NCI-H526 (cell line): ENCODE measurements around the gene DOK6.
"Not testable (repeated sequence)": the region's sequence is repeated elsewhere in the genome, so short reads cannot be mapped to it uniquely, and the experiment has no call there.

ENCODE experiments used
- DNase-seq, 2 experiments: peaks; one replicate each; lab custom pipeline; 2025; lab: John Stamatoyannopoulos, UW

Gene DOK6

GRCh38 chr18:69871363-69871762 is 470.7 kb downstream of the DOK6 start:
- DNase-seq: no peak

GRCh38 chr18:69872661-69873060 is 472.0 kb downstream of the DOK6 start:
- no peak for DNase-seq

DNA sequence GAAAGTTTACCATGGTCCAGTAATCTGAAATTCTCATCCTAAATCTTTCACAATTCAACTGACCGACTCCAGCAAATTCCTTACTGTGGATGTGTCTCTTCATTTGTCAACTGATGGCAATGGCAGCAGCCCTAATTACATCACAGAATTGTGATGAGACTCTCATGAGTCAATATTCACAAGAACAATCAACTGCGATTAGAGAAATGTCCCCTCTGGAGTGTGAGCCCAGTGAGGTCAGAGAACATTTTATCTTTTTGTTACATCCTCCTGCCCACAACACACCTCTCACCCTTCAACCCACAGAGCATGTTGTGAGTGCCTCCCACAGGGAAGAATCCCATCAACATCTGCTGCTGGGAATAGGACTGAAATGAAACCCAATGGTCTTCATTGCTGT is 473.4 kb downstream of the DOK6 start:
- DNase-seq: no peak

DNA sequence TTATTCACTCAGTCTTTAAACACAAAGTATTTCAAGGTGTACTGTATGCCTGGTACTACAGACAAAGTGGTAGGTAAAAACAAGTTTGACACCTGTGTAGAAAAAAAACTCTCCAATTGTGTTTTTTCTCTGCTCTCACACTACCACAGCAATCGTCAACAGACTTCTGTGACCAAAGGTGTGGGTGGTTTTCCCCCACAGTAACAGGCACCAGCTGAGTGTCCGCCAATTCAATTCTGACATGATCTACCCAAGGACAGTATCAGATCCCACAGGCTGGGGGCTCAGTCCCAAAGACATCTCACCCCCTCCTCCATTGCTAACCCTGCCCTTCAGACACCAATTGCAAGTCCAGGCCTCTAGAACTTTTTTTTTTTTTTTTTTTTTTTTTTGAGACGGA is 475.8 kb downstream of the DOK6 start:
- DNase-seq: no peak

DNA sequence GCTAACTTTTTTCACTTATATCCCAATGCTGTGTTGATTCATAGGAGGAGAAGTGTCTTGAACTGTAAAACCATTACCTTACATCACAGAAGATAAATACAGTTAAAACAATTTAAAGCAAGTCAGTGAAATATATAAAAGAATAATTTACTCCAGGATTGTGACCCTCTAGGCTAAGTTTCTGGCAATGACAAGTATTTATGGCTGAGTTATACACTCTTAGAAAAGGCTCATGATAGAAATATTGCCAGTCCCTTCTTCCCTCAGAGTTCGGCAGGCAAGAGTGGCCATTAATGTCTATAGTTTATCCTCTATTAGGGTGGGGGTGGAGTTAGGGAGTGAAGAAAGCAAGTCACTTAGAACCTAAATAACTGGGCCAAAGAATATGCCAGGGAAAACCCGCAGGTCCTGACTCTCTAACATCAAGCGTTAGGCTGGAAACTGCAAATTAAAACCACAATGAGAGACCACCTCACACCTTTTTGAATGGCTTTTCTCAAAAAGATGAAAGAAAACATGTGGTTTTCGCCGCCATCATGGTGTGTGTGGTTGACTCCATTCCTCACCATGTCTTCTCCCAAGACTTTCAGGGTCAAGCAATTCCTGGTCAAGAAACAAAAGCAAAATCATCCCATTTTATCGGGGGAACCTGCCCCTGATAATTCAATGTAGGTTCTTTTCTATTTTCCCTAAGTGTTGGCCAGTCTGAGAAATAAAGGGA is 477.7 kb downstream of the DOK6 start:
- no peak for DNase-seq

DNA sequence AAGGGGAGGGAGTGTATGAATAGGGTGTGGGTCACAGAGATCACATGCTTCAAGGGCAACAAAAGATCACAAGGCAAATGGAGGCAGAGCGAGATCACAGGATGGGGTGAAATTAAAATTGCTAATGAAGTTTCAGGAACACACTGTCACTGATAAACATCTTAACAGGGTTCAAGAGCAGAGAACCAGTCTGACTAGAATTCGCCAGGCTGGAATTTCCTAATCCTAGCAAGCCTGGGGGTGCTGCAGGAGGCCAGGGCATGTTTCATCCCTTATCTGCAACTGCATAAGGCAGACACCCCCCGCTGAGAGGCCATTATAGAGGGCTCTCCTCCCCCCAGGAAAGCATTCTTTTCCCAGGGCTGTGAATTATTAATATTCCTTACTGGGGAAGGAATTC is 478.4 kb downstream of the DOK6 start:
- not testable (repeated sequence) for DNase-seq

GRCh38 chr18:69880083-69880482 is 479.4 kb downstream of the DOK6 start:
- no peak for DNase-seq

DNA sequence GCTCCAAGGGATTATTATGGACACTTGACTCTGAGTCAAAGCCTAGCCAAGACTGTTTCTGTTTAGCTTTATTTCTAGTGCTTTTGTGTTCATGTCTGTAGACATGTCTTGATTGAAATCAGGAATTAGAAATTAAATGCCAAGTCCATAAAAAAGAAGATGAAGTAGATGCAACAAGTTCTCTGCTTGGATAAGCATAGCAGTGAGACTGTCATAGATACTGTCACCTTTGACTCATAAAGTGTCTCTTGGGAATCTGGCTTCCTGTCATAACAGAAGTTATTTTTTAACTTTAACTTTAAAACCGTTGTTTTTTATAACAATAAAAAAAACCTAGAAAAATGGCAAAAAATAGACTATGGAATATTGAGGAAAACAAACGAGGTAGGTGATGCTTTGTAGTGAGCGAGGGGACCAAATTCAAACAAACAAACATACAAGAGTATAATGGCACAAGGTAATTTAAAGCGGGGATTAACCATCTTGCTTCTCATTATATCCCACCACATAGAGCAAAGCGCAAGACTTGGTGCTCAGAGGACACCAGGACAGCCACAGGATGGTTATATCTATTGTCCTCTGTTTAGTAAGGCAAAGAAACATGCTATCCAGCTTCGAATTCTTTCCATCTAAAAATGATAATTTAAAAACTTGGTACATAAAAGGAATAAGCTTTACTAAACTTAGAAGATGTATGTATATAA is 482.4 kb downstream of the DOK6 start:
- DNase-seq: no peak

- no peak for DNase-seq
Measured at GRCh38 chr18:69883781-69884180, 483.1 kb downstream of the DOK6 start.

- DNase-seq: no peak
Measured at GRCh38 chr18:69885355-69885754, 484.7 kb downstream of the DOK6 start.

DNA sequence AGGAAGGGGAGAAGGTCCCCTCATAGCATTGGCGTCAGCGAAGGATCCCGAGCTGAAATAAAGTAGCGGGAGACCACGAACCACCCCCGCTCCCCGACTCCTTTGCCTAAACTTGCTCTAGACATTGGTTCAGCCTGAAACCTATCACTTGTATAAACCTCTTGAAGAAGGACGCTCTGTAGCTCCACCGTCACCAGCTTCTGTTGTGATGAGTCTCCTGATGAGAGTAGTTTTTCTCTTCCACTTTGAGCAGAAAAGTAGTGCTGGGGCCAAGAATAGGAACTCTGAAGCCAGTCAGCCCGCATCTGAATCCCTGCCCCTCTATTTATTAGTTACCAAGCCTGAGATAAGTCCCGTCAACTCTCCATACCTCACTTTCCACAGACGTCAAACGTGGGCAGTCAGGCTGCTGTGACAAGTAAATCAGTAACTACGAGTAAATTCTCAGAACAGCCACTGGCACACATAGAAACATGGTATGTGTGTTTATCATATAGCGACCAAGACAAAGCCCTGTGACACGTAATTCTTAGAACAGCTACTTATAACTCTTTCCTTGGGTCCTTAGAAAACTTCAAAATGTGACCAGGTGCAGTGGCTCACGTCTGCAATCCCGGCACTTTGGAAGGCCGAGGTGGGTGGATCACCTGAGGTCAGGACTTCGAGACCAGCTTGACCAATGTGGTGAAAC is 485.3 kb downstream of the DOK6 start:
- DNase-seq: no peak

DNA sequence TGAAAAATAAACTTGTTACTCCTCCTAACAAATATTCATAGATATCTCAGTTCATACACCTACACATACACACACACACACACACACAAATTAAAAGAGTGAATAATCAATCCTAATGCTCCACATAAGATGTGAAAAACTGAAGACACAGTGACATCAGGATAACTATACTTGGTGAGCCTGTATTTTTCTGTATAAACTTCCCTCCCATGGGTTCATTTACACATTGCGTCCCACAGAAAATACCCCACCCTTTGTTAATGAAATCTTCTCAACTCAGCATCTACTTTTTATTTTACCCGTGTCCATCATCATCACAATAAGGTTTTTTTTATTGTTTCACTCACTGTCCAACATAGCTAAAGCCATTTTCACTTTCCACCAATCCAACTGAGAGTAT is 486.6 kb downstream of the DOK6 start:
- no peak for DNase-seq

- no peak for DNase-seq
Measured at GRCh38 chr18:69889009-69889408, 488.3 kb downstream of the DOK6 start.

DNA sequence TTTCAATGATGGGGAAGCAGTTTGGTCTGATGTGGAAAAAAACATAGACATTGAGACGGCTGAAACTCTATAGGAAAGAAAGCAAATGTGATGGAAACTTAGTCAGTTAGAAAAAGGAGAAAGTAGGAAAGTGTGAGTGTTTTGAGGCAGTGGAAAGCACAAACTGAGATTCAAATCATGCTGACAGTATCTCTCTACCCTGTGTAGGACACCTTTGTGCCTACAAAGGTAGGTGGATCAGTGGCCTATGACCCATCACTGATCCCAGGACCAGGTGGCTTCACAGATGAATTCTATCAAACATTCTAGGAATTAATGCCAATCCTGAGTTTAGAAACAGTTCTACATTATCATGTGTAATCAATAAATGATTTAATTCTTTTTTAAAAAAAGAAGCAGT is 489.9 kb downstream of the DOK6 start:
- no peak for DNase-seq

- no peak for DNase-seq
Measured at GRCh38 chr18:69894467-69894866, 493.8 kb downstream of the DOK6 start.

GRCh38 chr18:69895066-69896047 is 494.7 kb downstream of the DOK6 start:
- no peak for DNase-seq

DNA sequence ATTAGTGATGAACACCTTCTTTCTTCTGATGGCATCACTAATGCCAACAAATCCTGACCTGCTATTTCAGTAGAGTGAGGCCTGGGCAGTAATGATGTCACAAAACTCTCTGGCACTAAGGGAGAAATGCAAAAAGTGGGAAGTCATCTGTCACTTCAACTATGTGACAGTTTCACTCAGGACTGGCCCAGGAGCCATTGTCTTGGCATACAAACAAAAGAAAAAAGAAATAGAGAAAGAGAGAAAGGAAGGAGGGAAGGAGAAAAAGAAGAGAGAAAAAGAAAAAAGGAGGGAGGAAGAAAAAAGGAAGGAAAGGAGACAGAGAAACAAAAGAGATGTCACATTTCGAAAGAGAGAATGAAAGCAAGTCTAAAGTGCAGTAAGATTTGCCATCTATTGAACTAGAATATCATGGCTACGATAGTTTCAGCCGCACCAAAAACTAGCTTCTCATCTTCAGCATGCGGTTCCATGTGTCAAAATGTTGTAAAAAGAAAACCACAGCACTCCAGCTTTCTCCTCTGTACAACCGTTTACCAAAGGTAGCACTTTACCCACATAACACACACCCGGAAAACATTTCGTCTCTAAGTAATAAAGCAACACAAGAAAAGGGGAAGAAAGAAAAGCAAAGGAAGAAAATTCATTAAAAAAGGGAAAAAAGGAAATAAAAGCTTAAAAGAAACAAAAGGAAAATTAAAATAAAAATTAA is 496.9 kb downstream of the DOK6 start:
- no peak for DNase-seq

DNA sequence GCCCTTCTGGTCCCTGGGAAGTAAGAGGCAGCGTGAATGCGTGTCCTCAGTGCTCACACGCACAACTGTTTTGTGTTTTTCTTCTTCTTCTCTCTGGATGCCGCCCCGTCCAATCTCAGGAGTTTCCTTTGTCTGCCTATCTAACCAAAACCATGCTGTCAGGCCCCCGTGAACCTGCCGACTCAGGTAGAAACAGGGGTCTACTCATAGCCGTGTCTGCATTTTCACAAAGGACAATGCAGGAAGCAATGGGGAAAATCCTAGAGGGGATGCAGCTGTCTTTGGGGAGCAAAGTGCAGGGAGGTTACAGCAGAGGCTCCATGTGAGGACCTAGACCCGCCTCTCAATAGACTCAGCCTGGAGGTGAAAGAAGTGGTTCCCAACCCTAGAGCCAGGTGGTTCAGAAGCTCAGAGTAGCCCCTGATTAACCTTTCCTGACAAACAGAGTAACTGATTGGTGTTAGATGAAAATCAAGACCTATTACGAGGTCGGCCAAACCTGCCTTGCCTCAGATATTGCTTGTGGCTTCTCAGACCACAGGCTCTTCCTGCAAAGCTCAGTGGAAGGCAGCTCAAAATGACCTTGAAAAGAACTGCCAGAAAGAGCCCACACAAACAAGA is 497.7 kb downstream of the DOK6 start:
- DNase-seq: no peak
